Loucy (cell line): Measurements from ENCODE around the gene CEP295NL.

Experiments
- H2AFZ ChIP-seq: fragments of 200-600 bp; sonication (generic); 2 replicates; pipeline ENCODE4 v1.6.0; 2016; ENCODE audit warnings: antibody characterized with exemption, mild to moderate bottlenecking, low read length, moderate library complexity
- H3F3A ChIP-seq: fragments of 200-600 bp; 2 replicates; pipeline ENCODE4 v1.6.0; 2016; ENCODE audit warnings: antibody characterized with exemption, low read depth, mild to moderate bottlenecking
- H3K27me3 ChIP-seq: fragments of 200-600 bp; sonication (generic); 2 replicates; pipeline ENCODE4 v1.6.1; 2014; ENCODE audit warnings: low read length, mild to moderate bottlenecking; ENCODE audit not compliant: insufficient read depth, poor library complexity, severe bottlenecking
- H3K36me3 ChIP-seq: fragments of 200-600 bp; sonication (generic); 2 replicates; pipeline ENCODE4 v1.6.1; 2016; ENCODE audit warnings: low read length; ENCODE audit not compliant: insufficient read depth
- H3K4me1 ChIP-seq: fragments of 200-600 bp; sonication (generic); 2 replicates; pipeline ENCODE4 v1.5.1; 2014; ENCODE audit warnings: low read length, mild to moderate bottlenecking; ENCODE audit not compliant: insufficient read depth, poor library complexity, severe bottlenecking
- H3K4me2 ChIP-seq: fragments of 200-600 bp; sonication (generic); 2 replicates; pipeline ENCODE4 v1.6.0; 2014; ENCODE audit warnings: antibody characterized with exemption, low read length, low read depth, mild to moderate bottlenecking; ENCODE audit not compliant: poor library complexity, severe bottlenecking
- H3K4me3 ChIP-seq: fragments of 200-600 bp; sonication (generic); 2 replicates; pipeline ENCODE4 v1.5.1; 2014; ENCODE audit warnings: low read length, mild to moderate bottlenecking, mixed read lengths; ENCODE audit not compliant: poor library complexity, severe bottlenecking
- H3K79me2 ChIP-seq: fragments of 200-600 bp; sonication (generic); 2 replicates; pipeline ENCODE4 v1.6.1; 2014; ENCODE audit warnings: low read length; ENCODE audit not compliant: insufficient read depth
- H3K9ac ChIP-seq: fragments of 200-600 bp; sonication (generic); 2 replicates; pipeline ENCODE4 v1.6.0; 2014; ENCODE audit warnings: mild to moderate bottlenecking, low read depth, low read length, moderate library complexity; ENCODE audit not compliant: poor library complexity, severe bottlenecking
- H3K9me2 ChIP-seq: fragments of 200-600 bp; sonication (generic); replicated peaks from 2 replicates; pipeline ENCODE4 v1.6.1; 2016; ENCODE audit warnings: low read depth, low read length, mixed read lengths
- H3K9me3 ChIP-seq: fragments of 200-600 bp; sonication (generic); 2 replicates; pipeline ENCODE4 v1.6.1; 2014; ENCODE audit warnings: mild to moderate bottlenecking, antibody characterized with exemption, low read length, low read depth; ENCODE audit not compliant: insufficient read depth
- H4K20me1 ChIP-seq: fragments of 200-600 bp; sonication (generic); 2 replicates; pipeline ENCODE4 v1.6.0; 2014; ENCODE audit warnings: antibody characterized with exemption, low read length, mild to moderate bottlenecking; ENCODE audit not compliant: insufficient read depth, poor library complexity, severe bottlenecking
- CTCF ChIP-seq: fragments of 200-600 bp; sonication (generic); conservative IDR thresholded peaks from 2 replicates; pipeline ENCODE4 v1.5.1; 2014; ENCODE audit warnings: mild to moderate bottlenecking, antibody characterized with exemption, low read length
- EZH2phosphoT487 ChIP-seq: fragments of 200-600 bp; IDR thresholded peaks from 2 replicates; pipeline ENCODE4 v1.6.1; 2018; ENCODE audit warnings: antibody characterized with exemption, mild to moderate bottlenecking, moderate library complexity, borderline replicate concordance

CEP295NL gene

GRCh38 chr17:78910497-78911284, 7.7 kb upstream of the CEP295NL start:
- H3K9me2 ChIP-seq = no peaks in the 10 kb centered on the region
- H3K9me3 ChIP-seq = no peaks in the 10 kb centered on the region
- no peaks in the 10 kb centered on the region for H3K4me1 ChIP-seq
- no peaks in the 10 kb centered on the region for H3K36me3 ChIP-seq
- no peak overlapping the region for H3K4me2 ChIP-seq
- H2AFZ ChIP-seq = no peak overlapping the region
- no peaks in the 10 kb centered on the region for H3K27me3 ChIP-seq
- no peaks in the 10 kb centered on the region for H3F3A ChIP-seq
- H3K79me2 ChIP-seq = peaks cover 5% of the 10 kb centered on the region; the same call in 1 of the 2 replicates
- H3K9ac ChIP-seq = no peak overlapping the region
- H4K20me1 ChIP-seq = no peaks in the 10 kb centered on the region
- no peak overlapping the region for H3K4me3 ChIP-seq
- TF ChIP-seq EZH2phosphoT487 = no peak
- no peak for TF ChIP-seq CTCF

GRCh38 chr17:78908426-78908825, 5.4 kb upstream of the CEP295NL start:
- Histone ChIP-seq H3K36me3 (no peaks in the 10 kb centered on the region), H3K4me1 (no peaks in the 10 kb centered on the region), H4K20me1 (no peaks in the 10 kb centered on the region), H3K79me2 (peaks cover 3% of the 10 kb centered on the region; the same call in 1 of the 2 replicates), H3K9me3 (no peaks in the 10 kb centered on the region), H3F3A (no peaks in the 10 kb centered on the region), H3K9me2 (no peaks in the 10 kb centered on the region), H2AFZ (no peak overlapping the region), H3K4me3 (no peak overlapping the region), H3K27me3 (no peaks in the 10 kb centered on the region), H3K4me2 (no peak overlapping the region), H3K9ac (no peak overlapping the region)
- TF ChIP-seq EZH2phosphoT487 = no peak
- no peak for TF ChIP-seq CTCF

- Histone ChIP-seq H3F3A (no peaks in the 10 kb centered on the region), H3K4me2 (no peak overlapping the region), H3K79me2 (no peaks in the 10 kb centered on the region)
These were observed 2.5 kb upstream of the CEP295NL start for GRCh38 chr17:78905541-78905940.

More at GRCh38 chr17:78905541-78905940, 2.5 kb upstream of the CEP295NL start:
- H3K9me3 ChIP-seq = no peaks in the 10 kb centered on the region
- no peak overlapping the region for H3K4me3 ChIP-seq
- no peak overlapping the region for H2AFZ ChIP-seq
- H3K27me3 ChIP-seq = no peaks in the 10 kb centered on the region
- H3K9ac ChIP-seq = no peak overlapping the region
- no peaks in the 10 kb centered on the region for H3K4me1 ChIP-seq
- TF ChIP-seq EZH2phosphoT487 = no peak
- TF ChIP-seq CTCF = no peak
- H3K9me2 ChIP-seq = no peaks in the 10 kb centered on the region
- no peaks in the 10 kb centered on the region for H4K20me1 ChIP-seq
- peaks cover 5% of the 10 kb centered on the region; the same call in 1 of the 2 replicates for H3K36me3 ChIP-seq
